Measurements from ENCODE around the gene SLC12A9. TPM values are rescaled to one million over a fixed set of nuclear protein-coding genes. Genes with fewer than 3 reads are reported as not detected.

The SLC12A9 gene
- total RNA-seq, 1 donor from 2014 or later, result 30.5 TPM

GRCh38 chr7:100874577-100875355, 22.3 kb downstream of the SLC12A9 start, which contains the start of gene SRRT:
TSS of gene SRRT (plus strand) at chr7:100875103. CDS start at chr7:100875591, 488 bp downstream.
- H3K27ac Mint-ChIP-seq (ENCODE audit: unreplicated experiment), result peak within 1 kb of the TSS; percentile 95
- FAIRE-seq (no peak), DNase-seq (ENCODE audit: low read depth) (peak; percentile 91)
- H3K36me3 Mint-ChIP-seq (ENCODE audit: low read depth, unreplicated experiment), result peaks cover 24% of the 10 kb centered on the region
- Histone ChIP-seq H3K9ac (ENCODE audit: low read length) (peak within 1 kb of the TSS; percentile 98), H3K4me2 (ENCODE audit: low read length) (peak within 1 kb of the TSS; percentile 96), H3K4me3 (ENCODE audit: insufficient read depth, low read depth, low read length) (peak within 1 kb of the TSS; percentile 94), H2AFZ (ENCODE audit: low read depth, low read length) (peak within 1 kb of the TSS; percentile 85), H4K20me1 (ENCODE audit: insufficient read depth, low read length) (peaks cover 52% of the 10 kb centered on the region), H3K36me3 (ENCODE audit: insufficient read depth, low read length) (peaks cover 42% of the 10 kb centered on the region), H3K79me2 (ENCODE audit: insufficient read depth, low read length) (peaks cover 81% of the 10 kb centered on the region), H3K27me3 (ENCODE audit: insufficient read depth, low read length) (no peaks in the 10 kb centered on the region), H3K9me3 (ENCODE audit: insufficient read depth, low read depth, low read length) (no peaks in the 10 kb centered on the region), H3K4me1 (ENCODE audit: insufficient read depth, low read length) (peaks cover 16% of the 10 kb centered on the region), H3K27ac (ENCODE audit: low read depth, low read length) (peak within 1 kb of the TSS; percentile 94)
- H3K4me3 Mint-ChIP-seq (ENCODE audit: unreplicated experiment), result peak within 1 kb of the TSS; percentile 95
- no peaks in the 10 kb centered on the region for H3K27me3 Mint-ChIP-seq (ENCODE audit: low read depth, unreplicated experiment)
- peaks cover under 1% of the 10 kb centered on the region for H3K9me3 Mint-ChIP-seq (ENCODE audit: unreplicated experiment)
- peaks cover 11% of the 10 kb centered on the region for H3K4me1 Mint-ChIP-seq (ENCODE audit: low read depth, unreplicated experiment)
- TF ChIP-seq CTCF (IDR thresholded peaks at IDR 0.05; ENCODE audit: insufficient read depth, low read depth, low read length) (no peak), EZH2 (IDR thresholded peaks at IDR 0.05; ENCODE audit: insufficient read depth, low read length) (no peak)

- Histone ChIP-seq H3K4me3 (ENCODE audit: insufficient read depth, low read depth, low read length) (peak overlapping the region; percentile 94), H3K27me3 (ENCODE audit: insufficient read depth, low read length) (no peaks in the 10 kb centered on the region), H3K9me3 (ENCODE audit: insufficient read depth, low read depth, low read length) (no peaks in the 10 kb centered on the region), H3K9ac (ENCODE audit: low read length) (peak overlapping the region; percentile 98), H3K27ac (ENCODE audit: low read depth, low read length) (peak overlapping the region; percentile 94), H3K4me2 (ENCODE audit: low read length) (peak overlapping the region; percentile 96), H4K20me1 (ENCODE audit: insufficient read depth, low read length) (peaks cover 53% of the 10 kb centered on the region), H3K36me3 (ENCODE audit: insufficient read depth, low read length) (peaks cover 45% of the 10 kb centered on the region), H3K4me1 (ENCODE audit: insufficient read depth, low read length) (peaks cover 19% of the 10 kb centered on the region), H2AFZ (ENCODE audit: low read depth, low read length) (peak overlapping the region; percentile 53), H3K79me2 (ENCODE audit: insufficient read depth, low read length) (peaks cover 81% of the 10 kb centered on the region)
- Mint-ChIP-seq H3K4me1 (ENCODE audit: low read depth, unreplicated experiment) (peaks cover 9% of the 10 kb centered on the region), H3K27me3 (ENCODE audit: low read depth, unreplicated experiment) (no peaks in the 10 kb centered on the region), H3K27ac (ENCODE audit: unreplicated experiment) (peak overlapping the region; percentile 95), H3K36me3 (ENCODE audit: low read depth, unreplicated experiment) (peaks cover 27% of the 10 kb centered on the region), H3K9me3 (ENCODE audit: unreplicated experiment) (peaks cover 1% of the 10 kb centered on the region), H3K4me3 (ENCODE audit: unreplicated experiment) (peak overlapping the region; percentile 95)
- TF ChIP-seq EZH2 (IDR thresholded peaks at IDR 0.05; ENCODE audit: insufficient read depth, low read length) (no peak), CTCF (IDR thresholded peaks at IDR 0.05; ENCODE audit: insufficient read depth, low read depth, low read length) (no peak)
- FAIRE-seq, result no peak
- no peak for DNase-seq (ENCODE audit: low read depth)
Observed at GRCh38 chr7:100875356-100875751, 22.8 kb downstream of the SLC12A9 start.

- Histone ChIP-seq H3K79me2 (ENCODE audit: insufficient read depth, low read length) (peaks cover 84% of the 10 kb centered on the region), H3K9ac (ENCODE audit: low read length) (no peak overlapping the region), H3K4me1 (ENCODE audit: insufficient read depth, low read length) (peaks cover 19% of the 10 kb centered on the region), H3K36me3 (ENCODE audit: insufficient read depth, low read length) (peaks cover 38% of the 10 kb centered on the region), H3K4me3 (ENCODE audit: insufficient read depth, low read depth, low read length) (no peak overlapping the region), H3K4me2 (ENCODE audit: low read length) (peak overlapping the region; percentile 54), H4K20me1 (ENCODE audit: insufficient read depth, low read length) (peaks cover 65% of the 10 kb centered on the region), H3K27me3 (ENCODE audit: insufficient read depth, low read length) (no peaks in the 10 kb centered on the region), H2AFZ (ENCODE audit: low read depth, low read length) (no peak overlapping the region), H3K9me3 (ENCODE audit: insufficient read depth, low read depth, low read length) (no peaks in the 10 kb centered on the region), H3K27ac (ENCODE audit: low read depth, low read length) (no peak overlapping the region)
- H3K4me1 Mint-ChIP-seq (ENCODE audit: low read depth, unreplicated experiment), result peaks cover 6% of the 10 kb centered on the region
- TF ChIP-seq EZH2 (IDR thresholded peaks at IDR 0.05; ENCODE audit: insufficient read depth, low read length) (no peak), CTCF (IDR thresholded peaks at IDR 0.05; ENCODE audit: insufficient read depth, low read depth, low read length) (no peak)
- peak overlapping the region; percentile 70 for H3K4me3 Mint-ChIP-seq (ENCODE audit: unreplicated experiment)
- FAIRE-seq, result no peak
- no peak for DNase-seq (ENCODE audit: low read depth)
- peaks cover 1% of the 10 kb centered on the region for H3K9me3 Mint-ChIP-seq (ENCODE audit: unreplicated experiment)
- peaks cover 25% of the 10 kb centered on the region for H3K36me3 Mint-ChIP-seq (ENCODE audit: low read depth, unreplicated experiment)
- no peak overlapping the region for H3K27ac Mint-ChIP-seq (ENCODE audit: unreplicated experiment)
- H3K27me3 Mint-ChIP-seq (ENCODE audit: low read depth, unreplicated experiment), result no peaks in the 10 kb centered on the region
Observed at GRCh38 chr7:100878013-100878412, 25.5 kb downstream of the SLC12A9 start.

Data from astrocyte (in vitro differentiated cells and primary cell).